Measurements from ENCODE around the gene RAN. TPM values are rescaled to one million over a fixed set of nuclear protein-coding genes. Genes with fewer than 3 reads are reported as not detected.

The RAN gene
- total RNA-seq, 1 experiment from 2014 or later, result 1,538 TPM

- no peaks in the 10 kb centered on the region for H3K36me3 Mint-ChIP-seq (ENCODE audit: insufficient read depth, unreplicated experiment)
- intact Hi-C loops (cut with micrococcal nuclease; ENCODE audit: unreplicated experiment), result no loop called here
- no peaks in the 10 kb centered on the region for H3K27me3 Mint-ChIP-seq (ENCODE audit: unreplicated experiment)
- CTCF ChIA-PET, result interaction anchor here (0.7 kb wide), 1 partner anchor 553 kb away, joined by 3 read pairs; no protein-coding TSS in a partner anchor
- no peaks in the 10 kb centered on the region for H3K4me1 Mint-ChIP-seq (ENCODE audit: low read depth, unreplicated experiment)
- peaks cover 5% of the 10 kb centered on the region for H3K9me3 Mint-ChIP-seq (ENCODE audit: low read depth, unreplicated experiment)
- no peak for TF ChIP-seq CTCF (IDR thresholded peaks at IDR 0.05; ENCODE audit: unreplicated experiment)
- H3K4me3 Mint-ChIP-seq (ENCODE audit: low read depth, unreplicated experiment), result no peak overlapping the region
- no peak overlapping the region for H3K27ac Mint-ChIP-seq (ENCODE audit: unreplicated experiment)
- no TSS peak for BruUV-seq (replicated peaks)
- no peak for DNase-seq
Measured at GRCh38 chr12:130856088-130856487, 15.8 kb upstream of the RAN start.

GRCh38 chr12:130858084-130858483 lies 13.8 kb upstream of the RAN start:
- Mint-ChIP-seq H3K27ac (ENCODE audit: unreplicated experiment) (no peak overlapping the region), H3K27me3 (ENCODE audit: unreplicated experiment) (no peaks in the 10 kb centered on the region), H3K9me3 (ENCODE audit: low read depth, unreplicated experiment) (peaks cover 8% of the 10 kb centered on the region), H3K36me3 (ENCODE audit: insufficient read depth, unreplicated experiment) (no peaks in the 10 kb centered on the region), H3K4me3 (ENCODE audit: low read depth, unreplicated experiment) (no peak overlapping the region), H3K4me1 (ENCODE audit: low read depth, unreplicated experiment) (no peaks in the 10 kb centered on the region)
- BruUV-seq (replicated peaks), result no TSS peak
- no peak for TF ChIP-seq CTCF (IDR thresholded peaks at IDR 0.05; ENCODE audit: unreplicated experiment)
- CTCF ChIA-PET, result interaction anchor here (0.8 kb wide), 1 partner anchor 20 kb away, joined by 3 read pairs; no protein-coding TSS in a partner anchor
- no peak for DNase-seq
- intact Hi-C loops (cut with micrococcal nuclease; ENCODE audit: unreplicated experiment), result no loop called here

GRCh38 chr12:130859161-130859560 lies 12.7 kb upstream of the RAN start:
- no peaks in the 10 kb centered on the region for H3K4me1 Mint-ChIP-seq (ENCODE audit: low read depth, unreplicated experiment)
- H3K36me3 Mint-ChIP-seq (ENCODE audit: insufficient read depth, unreplicated experiment), result no peaks in the 10 kb centered on the region
- no peaks in the 10 kb centered on the region for H3K27me3 Mint-ChIP-seq (ENCODE audit: unreplicated experiment)
- TF ChIP-seq CTCF (IDR thresholded peaks at IDR 0.05; ENCODE audit: unreplicated experiment), result no peak
- intact Hi-C loops (cut with micrococcal nuclease; ENCODE audit: unreplicated experiment), result no loop called here
- no peak overlapping the region for H3K27ac Mint-ChIP-seq (ENCODE audit: unreplicated experiment)
- H3K4me3 Mint-ChIP-seq (ENCODE audit: low read depth, unreplicated experiment), result no peak overlapping the region
- CTCF ChIA-PET, result no interaction called here
- no peak for DNase-seq
- peaks cover 8% of the 10 kb centered on the region for H3K9me3 Mint-ChIP-seq (ENCODE audit: low read depth, unreplicated experiment)
- BruUV-seq (replicated peaks), result no TSS peak

- CTCF ChIA-PET, result no interaction called here
- no TSS peak for BruUV-seq (replicated peaks)
- DNase-seq, result no peak
- TF ChIP-seq CTCF (IDR thresholded peaks at IDR 0.05; ENCODE audit: unreplicated experiment), result no peak
- Mint-ChIP-seq H3K9me3 (ENCODE audit: low read depth, unreplicated experiment) (peaks cover 8% of the 10 kb centered on the region), H3K4me3 (ENCODE audit: low read depth, unreplicated experiment) (no peak overlapping the region), H3K4me1 (ENCODE audit: low read depth, unreplicated experiment) (no peaks in the 10 kb centered on the region), H3K36me3 (ENCODE audit: insufficient read depth, unreplicated experiment) (no peaks in the 10 kb centered on the region), H3K27me3 (ENCODE audit: unreplicated experiment) (no peaks in the 10 kb centered on the region), H3K27ac (ENCODE audit: unreplicated experiment) (no peak overlapping the region)
- intact Hi-C loops (cut with micrococcal nuclease; ENCODE audit: unreplicated experiment), result no loop called here
Measured at GRCh38 chr12:130860311-130860710, 11.6 kb upstream of the RAN start.
